DOHH2 (cell line): ENCODE results near the gene SNRNP40.

Experiments used
- H3F3A ChIP-seq: fragments of 200-600 bp; sonication (generic), shearing (Covaris generic); 2 replicates; pipeline ENCODE4 v1.6.0; 2016; ENCODE audit warnings: antibody characterized with exemption, mild to moderate bottlenecking; ENCODE audit not compliant: control insufficient read depth, insufficient read depth
- H3K27ac ChIP-seq: fragments of 200-600 bp; sonication (generic); 2 replicates; pipeline ENCODE4 v1.5.1; 2014; ENCODE audit warnings: low read depth, mild to moderate bottlenecking, low read length, moderate library complexity
- H3K27me3 ChIP-seq: fragments of 200-600 bp; sonication (generic); 2 replicates; pipeline ENCODE4 v1.6.1; 2014; ENCODE audit warnings: mild to moderate bottlenecking, low read length, mixed read lengths; ENCODE audit not compliant: control insufficient read depth
- H3K36me3 ChIP-seq: fragments of 200-600 bp; sonication (generic); 2 replicates; pipeline ENCODE4 v1.6.1; 2014; ENCODE audit warnings: mild to moderate bottlenecking, low read length, moderate library complexity, mixed read lengths; ENCODE audit not compliant: control insufficient read depth
- H3K4me1 ChIP-seq: fragments of 200-600 bp; sonication (generic); 2 replicates; pipeline ENCODE4 v1.6.1; 2014; ENCODE audit warnings: mild to moderate bottlenecking, low read length, mixed read lengths; ENCODE audit not compliant: control insufficient read depth
- H3K4me2 ChIP-seq: fragments of 200-600 bp; sonication (generic); 2 replicates; pipeline ENCODE4 v1.6.0; 2014; ENCODE audit warnings: mild to moderate bottlenecking, low read length, moderate library complexity
- H3K4me3 ChIP-seq: fragments of 200-600 bp; sonication (generic); 2 replicates; pipeline ENCODE4 v1.5.1; 2014; ENCODE audit warnings: mild to moderate bottlenecking, low read length, mixed read lengths
- H3K79me2 ChIP-seq: fragments of 200-600 bp; sonication (generic); 2 replicates; pipeline ENCODE4 v1.6.1; 2014; ENCODE audit warnings: mild to moderate bottlenecking, low read length, mixed read lengths; ENCODE audit not compliant: control insufficient read depth
- H3K9me2 ChIP-seq: fragments of 200-600 bp; sonication (generic); replicated peaks from 2 replicates; pipeline ENCODE4 v1.6.1; 2014; ENCODE audit warnings: mild to moderate bottlenecking, low read length, mixed read lengths; ENCODE audit not compliant: control insufficient read depth
- H3K9me3 ChIP-seq: fragments of 200-600 bp; sonication (generic); 2 replicates; pipeline ENCODE4 v1.6.1; 2014; ENCODE audit warnings: antibody characterized with exemption, low read length, mixed read lengths; ENCODE audit not compliant: control insufficient read depth, insufficient read depth
- H4K20me1 ChIP-seq: fragments of 200-600 bp; sonication (generic); 2 replicates; pipeline ENCODE4 v1.6.0; 2014; ENCODE audit warnings: low read depth, mild to moderate bottlenecking, antibody characterized with exemption, low read length, moderate library complexity; ENCODE audit not compliant: control insufficient read depth, insufficient read depth
- EZH2phosphoT487 ChIP-seq: fragments of 200-600 bp; sonication (generic); IDR thresholded peaks from 2 replicates; pipeline ENCODE4 v1.6.1; 2017; ENCODE audit warnings: borderline replicate concordance, mild to moderate bottlenecking, antibody characterized with exemption, low read length, moderate library complexity, mixed read lengths
- TF ChIP-seq, protein P1 (sequence below): fragments of 200-600 bp; sonication (generic); IDR thresholded peaks from one replicate; pipeline ENCODE4 v1.5.1; 2014; ENCODE audit warnings: antibody characterized with exemption, mild to moderate bottlenecking, low read depth, low read length; ENCODE audit not compliant: poor library complexity, severe bottlenecking

SNRNP40 gene

DNA sequence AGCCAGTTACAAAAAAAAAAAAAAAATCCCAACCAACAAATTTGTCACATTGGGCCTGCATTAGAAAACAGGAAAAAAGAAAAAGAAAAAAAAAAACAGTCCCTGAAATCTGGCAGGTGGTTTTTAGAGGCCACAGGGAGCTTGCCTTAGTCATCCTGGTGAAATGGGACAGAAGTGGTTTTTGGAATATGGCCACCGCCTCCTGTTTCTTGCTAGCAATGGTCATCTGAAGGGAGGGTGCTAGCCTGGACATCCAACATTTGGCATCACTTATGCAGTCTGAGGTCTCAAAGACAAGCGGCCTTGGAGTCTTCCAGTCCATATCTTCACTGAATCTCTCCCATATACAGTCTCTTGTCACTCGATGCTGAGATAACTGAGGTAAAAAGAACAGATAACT is 36.8 kb downstream of the SNRNP40 start:
- TF ChIP-seq EZH2phosphoT487, result no peak
- TF ChIP-seq, protein P1, sequence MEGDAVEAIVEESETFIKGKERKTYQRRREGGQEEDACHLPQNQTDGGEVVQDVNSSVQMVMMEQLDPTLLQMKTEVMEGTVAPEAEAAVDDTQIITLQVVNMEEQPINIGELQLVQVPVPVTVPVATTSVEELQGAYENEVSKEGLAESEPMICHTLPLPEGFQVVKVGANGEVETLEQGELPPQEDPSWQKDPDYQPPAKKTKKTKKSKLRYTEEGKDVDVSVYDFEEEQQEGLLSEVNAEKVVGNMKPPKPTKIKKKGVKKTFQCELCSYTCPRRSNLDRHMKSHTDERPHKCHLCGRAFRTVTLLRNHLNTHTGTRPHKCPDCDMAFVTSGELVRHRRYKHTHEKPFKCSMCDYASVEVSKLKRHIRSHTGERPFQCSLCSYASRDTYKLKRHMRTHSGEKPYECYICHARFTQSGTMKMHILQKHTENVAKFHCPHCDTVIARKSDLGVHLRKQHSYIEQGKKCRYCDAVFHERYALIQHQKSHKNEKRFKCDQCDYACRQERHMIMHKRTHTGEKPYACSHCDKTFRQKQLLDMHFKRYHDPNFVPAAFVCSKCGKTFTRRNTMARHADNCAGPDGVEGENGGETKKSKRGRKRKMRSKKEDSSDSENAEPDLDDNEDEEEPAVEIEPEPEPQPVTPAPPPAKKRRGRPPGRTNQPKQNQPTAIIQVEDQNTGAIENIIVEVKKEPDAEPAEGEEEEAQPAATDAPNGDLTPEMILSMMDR, result no peak
- no peak overlapping the region for H3K4me2 ChIP-seq
- no peaks in the 10 kb centered on the region for H3K4me1 ChIP-seq
- H3K36me3 ChIP-seq, result peaks cover 65% of the 10 kb centered on the region
- H3K9me3 ChIP-seq, result no peaks in the 10 kb centered on the region
- no peaks in the 10 kb centered on the region for H4K20me1 ChIP-seq
- no peak overlapping the region for H3K4me3 ChIP-seq
- peaks cover 11% of the 10 kb centered on the region for H3F3A ChIP-seq
- no peaks in the 10 kb centered on the region for H3K79me2 ChIP-seq
- H3K27me3 ChIP-seq, result no peaks in the 10 kb centered on the region
- H3K27ac ChIP-seq, result no peak overlapping the region
- H3K9me2 ChIP-seq, result no peaks in the 10 kb centered on the region

DNA sequence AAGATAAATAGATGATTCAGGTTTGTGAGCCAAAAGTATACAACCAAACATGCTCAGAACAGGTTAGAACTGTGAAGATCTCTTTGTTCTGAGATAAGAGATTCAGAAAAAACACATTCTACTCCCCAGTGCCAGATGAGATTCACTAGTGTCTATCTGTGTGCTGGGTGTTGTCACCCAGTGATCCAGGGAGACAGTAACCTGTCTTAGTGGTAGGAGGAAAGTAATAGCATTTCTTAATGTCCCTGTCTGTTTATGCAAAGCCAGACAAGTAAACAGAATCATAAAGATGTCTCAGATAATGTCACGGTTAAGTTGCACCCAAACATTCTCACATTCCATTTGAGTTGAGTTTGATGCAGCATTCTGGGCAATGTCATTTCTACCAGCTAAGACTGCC is 38.0 kb downstream of the SNRNP40 start:
- H3K27me3 ChIP-seq, result no peaks in the 10 kb centered on the region
- H3K36me3 ChIP-seq, result peaks cover 54% of the 10 kb centered on the region
- no peaks in the 10 kb centered on the region for H3K4me1 ChIP-seq
- no peak overlapping the region for H3K4me3 ChIP-seq
- no peaks in the 10 kb centered on the region for H3K9me2 ChIP-seq
- H4K20me1 ChIP-seq, result no peaks in the 10 kb centered on the region
- H3F3A ChIP-seq, result peaks cover 11% of the 10 kb centered on the region
- no peak for TF ChIP-seq EZH2phosphoT487
- TF ChIP-seq, protein P1, result no peak
- H3K79me2 ChIP-seq, result no peaks in the 10 kb centered on the region
- no peak overlapping the region for H3K27ac ChIP-seq
- no peak overlapping the region for H3K4me2 ChIP-seq
- H3K9me3 ChIP-seq, result no peaks in the 10 kb centered on the region

DNA sequence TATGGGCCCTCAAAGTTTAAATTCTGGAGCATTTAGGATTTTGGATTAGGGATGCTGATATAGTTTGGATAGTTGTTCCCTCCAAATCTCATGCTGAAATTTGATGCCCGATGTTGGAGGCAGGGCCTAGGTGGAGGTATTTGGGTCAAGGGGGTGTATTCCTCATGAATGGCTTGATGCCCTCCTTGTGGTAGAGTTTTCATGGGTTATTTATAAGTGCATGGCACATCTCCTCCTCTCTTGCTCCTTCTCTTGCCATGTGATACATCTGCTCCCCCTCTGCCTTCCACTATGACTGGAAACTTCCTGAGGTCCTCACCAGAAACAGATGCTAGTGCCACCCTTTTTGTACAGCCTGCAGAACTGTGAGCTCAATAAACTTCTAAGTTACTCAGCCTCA is 39.4 kb downstream of the SNRNP40 start:
- H3K27me3 ChIP-seq, result no peaks in the 10 kb centered on the region
- no peak overlapping the region for H3K4me3 ChIP-seq
- no peaks in the 10 kb centered on the region for H4K20me1 ChIP-seq
- no peaks in the 10 kb centered on the region for H3K79me2 ChIP-seq
- no peaks in the 10 kb centered on the region for H3K9me2 ChIP-seq
- H3K4me1 ChIP-seq, result no peaks in the 10 kb centered on the region
- H3K27ac ChIP-seq, result no peak overlapping the region
- H3K36me3 ChIP-seq, result peaks cover 44% of the 10 kb centered on the region
- peaks cover 11% of the 10 kb centered on the region for H3F3A ChIP-seq
- no peak overlapping the region for H3K4me2 ChIP-seq
- TF ChIP-seq, protein P1, result no peak
- TF ChIP-seq EZH2phosphoT487, result no peak
- no peaks in the 10 kb centered on the region for H3K9me3 ChIP-seq

DNA sequence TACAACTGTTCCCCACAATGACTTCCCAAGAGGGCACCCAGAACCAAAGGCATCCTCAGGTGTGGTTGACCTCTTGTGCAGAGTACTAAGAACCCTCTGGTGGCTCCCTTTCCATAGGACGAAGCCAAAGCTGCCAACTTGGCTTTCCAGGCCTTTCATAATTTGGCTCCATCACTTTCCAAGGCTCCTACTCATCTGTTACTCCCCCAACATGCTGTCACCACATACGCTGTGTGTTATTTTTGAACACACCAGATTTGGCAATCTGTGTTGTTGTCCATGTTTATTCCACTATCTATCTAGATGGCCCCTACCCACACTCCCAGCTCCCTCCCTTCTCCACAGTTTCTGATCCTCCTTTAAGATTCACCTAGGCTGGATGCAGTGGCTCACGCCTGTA is 46.7 kb downstream of the SNRNP40 start:
- H3K79me2 ChIP-seq, result no peaks in the 10 kb centered on the region
- no peaks in the 10 kb centered on the region for H3K9me2 ChIP-seq
- H3K27me3 ChIP-seq, result no peaks in the 10 kb centered on the region
- no peak overlapping the region for H3K4me3 ChIP-seq
- H3K36me3 ChIP-seq, result no peaks in the 10 kb centered on the region
- no peaks in the 10 kb centered on the region for H3K9me3 ChIP-seq
- no peak for TF ChIP-seq EZH2phosphoT487
- TF ChIP-seq, protein P1, result no peak
- H3K27ac ChIP-seq, result no peak overlapping the region
- H4K20me1 ChIP-seq, result no peaks in the 10 kb centered on the region
- H3K4me1 ChIP-seq, result no peaks in the 10 kb centered on the region
- H3K4me2 ChIP-seq, result no peak overlapping the region
- no peaks in the 10 kb centered on the region for H3F3A ChIP-seq
